Breast epithelium (tissue), 4 donors: Measurements from ENCODE around the gene VAPB. TPM values are rescaled to one million over a fixed set of nuclear protein-coding genes. Genes with fewer than 3 reads are reported as not detected.

Source experiments
- DNase-seq, 2 donors: peaks; one replicate each; pipeline ENCODE4 v3.0.0-alpha.2; 2019; ENCODE audit warnings: low spot score in 2 of 2
- H3K27ac ChIP-seq, 2 donors: fragments of 200-600 bp; sonication (generic) in 1 of 2; one replicate each; pipeline ENCODE4 v1.5.1; 2016 to 2019; ENCODE audit warnings: mild to moderate bottlenecking in 1 of 2
- H3K27me3 ChIP-seq, 2 donors: fragments of 200-600 bp; sonication (generic) in 1 of 2; one replicate each; pipeline versions ENCODE4 v1.5.1 to v1.6.0; 2017 to 2019; ENCODE audit warnings: control low read depth in 1 of 2, mild to moderate bottlenecking in 1 of 2
- H3K36me3 ChIP-seq: fragments of 200-600 bp; one replicate; pipeline ENCODE4 v1.5.1; 2019
- H3K4me1 ChIP-seq, 2 donors: fragments of 200-600 bp; sonication (generic); one replicate each; pipeline ENCODE4 v1.5.1; 2016 to 2019; ENCODE audit warnings: control low read depth in 1 of 2
- H3K4me3 ChIP-seq, 3 donors: fragments of 200-600 bp; sonication (generic); 1 replicate in 2 of 3; 2 replicates in 1 of 3; pipeline ENCODE4 v1.5.1; 2016 to 2019; ENCODE audit warnings: mild to moderate bottlenecking in 3 of 3, moderate library complexity in 2 of 3
- H3K9me3 ChIP-seq, 2 donors: fragments of 200-600 bp; sonication (generic) in 1 of 2; one replicate each; pipeline ENCODE4 v1.5.1; 2016 to 2019; ENCODE audit warnings: control low read depth in 1 of 2
- POLR2A ChIP-seq: fragments of 450-650 bp; IDR thresholded peaks from one replicate; pipeline ENCODE4 v1.6.1; 2016; ENCODE audit warnings: antibody characterized with exemption, mild to moderate bottlenecking, moderate library complexity
- POLR2AphosphoS5 ChIP-seq, 3 donors: sonication (generic); formaldehyde crosslinking; IDR thresholded peaks; one replicate each; pipeline ENCODE4 v1.6.1; 2017; ENCODE audit warnings: antibody characterized with exemption in 3 of 3
- intact Hi-C: fragments of 100-400 bp; cut with DNase I; formaldehyde crosslinking; loops from one replicate; pipeline ENCODE4 v1.15.1; 2023; ENCODE audit warnings: low total_unique reads
- total RNA-seq, 3 donors: library from RNA; depleted of rRNA; stranded (reverse); fragments of >200 nt; gene quantifications; one replicate each; pipeline ENCODE4 v1.1.0, GENCODE V29; 2016
- TF ChIP-seq, protein P1 (sequence below), 3 donors: fragments of 450-650 bp; IDR thresholded peaks; one replicate each; pipeline ENCODE4 v1.5.1; 2016 to 2017; ENCODE audit warnings: antibody characterized with exemption in 3 of 3, mild to moderate bottlenecking in 3 of 3, moderate library complexity in 3 of 3

VAPB gene
- total RNA-seq, 3 donors from 2014 or later: 18.6 to 18.9 (median 18.7) TPM

- Histone ChIP-seq H3K4me3 (no peak overlapping the region), H3K4me1 (no peaks in the 10 kb centered on the region), H3K36me3 (no peaks in the 10 kb centered on the region), H3K9me3 (no peaks in the 10 kb centered on the region), H3K27me3 (no peaks in the 10 kb centered on the region), H3K27ac (no peak overlapping the region)
- intact Hi-C loops: no loop called here
- TF ChIP-seq, protein P1, sequence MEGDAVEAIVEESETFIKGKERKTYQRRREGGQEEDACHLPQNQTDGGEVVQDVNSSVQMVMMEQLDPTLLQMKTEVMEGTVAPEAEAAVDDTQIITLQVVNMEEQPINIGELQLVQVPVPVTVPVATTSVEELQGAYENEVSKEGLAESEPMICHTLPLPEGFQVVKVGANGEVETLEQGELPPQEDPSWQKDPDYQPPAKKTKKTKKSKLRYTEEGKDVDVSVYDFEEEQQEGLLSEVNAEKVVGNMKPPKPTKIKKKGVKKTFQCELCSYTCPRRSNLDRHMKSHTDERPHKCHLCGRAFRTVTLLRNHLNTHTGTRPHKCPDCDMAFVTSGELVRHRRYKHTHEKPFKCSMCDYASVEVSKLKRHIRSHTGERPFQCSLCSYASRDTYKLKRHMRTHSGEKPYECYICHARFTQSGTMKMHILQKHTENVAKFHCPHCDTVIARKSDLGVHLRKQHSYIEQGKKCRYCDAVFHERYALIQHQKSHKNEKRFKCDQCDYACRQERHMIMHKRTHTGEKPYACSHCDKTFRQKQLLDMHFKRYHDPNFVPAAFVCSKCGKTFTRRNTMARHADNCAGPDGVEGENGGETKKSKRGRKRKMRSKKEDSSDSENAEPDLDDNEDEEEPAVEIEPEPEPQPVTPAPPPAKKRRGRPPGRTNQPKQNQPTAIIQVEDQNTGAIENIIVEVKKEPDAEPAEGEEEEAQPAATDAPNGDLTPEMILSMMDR (IDR thresholded peaks at IDR 0.05): no peak
- TF ChIP-seq POLR2A (no peak), POLR2AphosphoS5 (IDR thresholded peaks at IDR 0.05) (no peak)
- no peak for DNase-seq
Observed at GRCh38 chr20:58453391-58453790, 64.4 kb downstream of the VAPB start.

DNA sequence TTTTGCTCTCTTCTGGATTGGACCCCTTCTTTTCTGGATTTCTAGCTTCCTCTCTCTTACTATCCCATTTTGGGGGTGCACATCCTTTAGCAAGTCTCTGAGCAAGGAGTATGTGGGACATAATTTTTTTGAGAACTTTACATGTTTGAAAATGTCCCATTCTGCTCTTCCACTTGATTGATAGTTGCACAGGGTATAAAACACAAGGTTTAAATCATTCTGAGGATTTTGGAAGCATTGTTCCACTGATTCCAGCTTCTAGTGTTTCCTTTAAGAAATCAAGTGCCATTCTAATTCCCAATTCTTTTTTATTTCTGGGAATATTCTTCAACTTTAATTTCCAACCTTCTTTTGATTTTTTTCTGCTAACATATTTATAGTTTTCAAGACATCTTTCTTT, 65.4 kb downstream of the VAPB start:
- Histone ChIP-seq H3K36me3 (no peaks in the 10 kb centered on the region), H3K4me3 (no peak overlapping the region), H3K4me1 (no peaks in the 10 kb centered on the region), H3K27ac (no peak overlapping the region), H3K9me3 (no peaks in the 10 kb centered on the region), H3K27me3 (no peaks in the 10 kb centered on the region)
- intact Hi-C loops: no loop called here
- TF ChIP-seq, protein P1 (IDR thresholded peaks at IDR 0.05): no peak
- no peak for TF ChIP-seq POLR2AphosphoS5 (IDR thresholded peaks at IDR 0.05)
- DNase-seq: no peak

DNA sequence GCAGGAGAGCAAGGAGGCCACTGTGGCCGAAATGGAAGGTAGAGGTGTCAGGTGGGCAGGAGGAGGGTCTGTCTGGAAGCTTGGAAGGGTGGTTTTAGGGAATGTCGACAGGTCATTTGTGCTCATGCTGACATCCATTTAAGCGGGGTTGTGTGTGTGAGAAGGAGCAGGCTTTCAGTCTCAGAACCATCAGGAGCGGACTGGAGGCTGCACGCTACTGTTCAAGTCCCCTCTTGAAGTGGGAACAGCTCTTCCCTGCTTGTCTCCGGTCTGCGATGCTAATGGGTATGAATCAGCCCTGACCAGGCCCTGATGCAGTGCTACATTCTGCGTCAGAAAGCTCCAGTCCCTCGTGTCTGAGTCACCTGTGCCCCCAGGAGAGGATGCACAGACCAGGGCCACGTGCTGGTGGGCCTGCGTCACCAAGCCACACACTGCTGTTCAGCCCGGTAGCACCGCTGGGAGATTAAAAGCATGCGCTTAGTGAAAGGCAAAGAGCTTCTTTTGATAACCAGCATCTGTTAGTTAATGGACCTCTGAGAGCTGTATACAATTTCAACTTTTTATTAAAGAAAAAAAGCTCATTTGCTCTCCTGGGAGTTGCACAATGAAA, 68.2 kb downstream of the VAPB start:
- intact Hi-C loops: no loop called here
- no peak for TF ChIP-seq POLR2AphosphoS5 (IDR thresholded peaks at IDR 0.05)
- TF ChIP-seq, protein P1 (IDR thresholded peaks at IDR 0.05): no peak
- no peak for TF ChIP-seq POLR2A
- Histone ChIP-seq H3K9me3 (no peaks in the 10 kb centered on the region), H3K4me3 (no peak overlapping the region), H3K36me3 (no peaks in the 10 kb centered on the region), H3K27me3 (no peaks in the 10 kb centered on the region), H3K27ac (no peak overlapping the region), H3K4me1 (no peaks in the 10 kb centered on the region)
- DNase-seq: no peak

- Histone ChIP-seq H3K27me3 (no peaks in the 10 kb centered on the region), H3K4me3 (no peak overlapping the region), H3K9me3 (no peaks in the 10 kb centered on the region), H3K36me3 (no peaks in the 10 kb centered on the region), H3K27ac (no peak overlapping the region), H3K4me1 (no peaks in the 10 kb centered on the region)
- intact Hi-C loops: no loop called here
- DNase-seq: no peak
- no peak for TF ChIP-seq POLR2A
- TF ChIP-seq, protein P1 (IDR thresholded peaks at IDR 0.05): no peak
- no peak for TF ChIP-seq POLR2AphosphoS5 (IDR thresholded peaks at IDR 0.05)
Observed at GRCh38 chr20:58458342-58459057, 69.5 kb downstream of the VAPB start.

- H3K27me3 ChIP-seq: no peaks in the 10 kb centered on the region
- no peaks in the 10 kb centered on the region for H3K9me3 ChIP-seq
- no peaks in the 10 kb centered on the region for H3K36me3 ChIP-seq
- H3K4me3 ChIP-seq: no peak overlapping the region
- TF ChIP-seq POLR2A: no peak
- TF ChIP-seq POLR2AphosphoS5 (IDR thresholded peaks at IDR 0.05): no peak
- TF ChIP-seq, protein P1 (IDR thresholded peaks at IDR 0.05): no peak
- no peak overlapping the region for H3K27ac ChIP-seq
- intact Hi-C loops: no loop called here
- DNase-seq: no peak
- no peaks in the 10 kb centered on the region for H3K4me1 ChIP-seq
Observed at GRCh38 chr20:58459058-58459750, 70.2 kb downstream of the VAPB start.
